A204.1 (cell line): ENCODE measurements around the gene USP31.

Experiments
- FAIRE-seq: peaks from 2 replicates; lab custom pipeline; 2012; peaks lifted over from hg19 to GRCh38; lab: Jason Lieb, UNC

The USP31 gene

GRCh38 chr16:23014592-23014991, 134.7 kb downstream of the USP31 start:
- FAIRE-seq, result no peak
